Heart left ventricle (tissue), 16 donors: ENCODE data around the gene PKNOX2. TPM values are rescaled to one million over a fixed set of nuclear protein-coding genes. Genes with fewer than 3 reads are reported as not detected.

Experiments
- ATAC-seq, 4 donors: fragments of 200-7000 bp; cut with Tn5 transposase; one replicate each; pipeline ENCODE4 v1.9.1; 2020 to 2022; ENCODE audit warnings: moderate library complexity in 4 of 4, mild to moderate bottlenecking in 3 of 4, moderate number of reproducible peaks in 1 of 4
- DNase-seq, 5 donors: peaks; one replicate each; pipeline ENCODE4 v3.0.0-alpha.2; 2020
- H3K27ac ChIP-seq, 12 donors: fragments of 200-600 bp; sonication (generic) in 4 of 12; one replicate each; pipeline versions ENCODE4 v1.5.0 to v1.8.0; 2016 to 2022; ENCODE audit warnings: mild to moderate bottlenecking in 2 of 12
- H3K27me3 ChIP-seq, 9 donors: fragments of 200-600 bp; sonication (generic) in 2 of 9; one replicate each; pipeline versions ENCODE4 v1.5.1 to v1.8.0; 2016 to 2022; ENCODE audit warnings: mild to moderate bottlenecking in 3 of 9
- H3K36me3 ChIP-seq, 9 donors: fragments of 200-600 bp; sonication (generic) in 2 of 9; one replicate each; pipeline versions ENCODE4 v1.5.0 to v1.8.0; 2018 to 2022; ENCODE audit warnings: mild to moderate bottlenecking in 2 of 9
- H3K4me1 ChIP-seq, 12 donors: fragments of 200-600 bp; sonication (generic) in 4 of 12; one replicate each; pipeline versions ENCODE4 v1.5.0 to v1.8.0; 2016 to 2022; ENCODE audit warnings: mild to moderate bottlenecking in 3 of 12
- H3K4me3 ChIP-seq, 12 donors: fragments of 200-600 bp; sonication (generic) in 4 of 12; one replicate each; pipeline versions ENCODE4 v1.5.0 to v1.8.0; 2017 to 2022; ENCODE audit warnings: mild to moderate bottlenecking in 9 of 12, moderate library complexity in 4 of 12
- H3K9me3 ChIP-seq, 12 donors: fragments of 200-600 bp; sonication (generic) in 4 of 12; one replicate each; pipeline versions ENCODE4 v1.5.0 to v1.8.0; 2016 to 2022; ENCODE audit warnings: mild to moderate bottlenecking in 1 of 12
- POLR2A ChIP-seq, 2 donors: fragments of 450-650 bp; IDR thresholded peaks; one replicate each; pipeline ENCODE4 v1.6.1; 2017; ENCODE audit warnings: antibody characterized with exemption in 2 of 2, mild to moderate bottlenecking in 2 of 2, moderate library complexity in 2 of 2
- WGBS, 4 donors: extraction: QIAGEN DNeasy Blood & Tissue Kit in 2 of 4; methylation state at CpG; one replicate each; pipeline versions ENCODE4 v1.1.5 to v1.1.7; 2013 to 2018; 5-methylcytosine and 5-hydroxymethylcytosine counted together
- intact Hi-C, 10 donors: fragments of 100-400 bp; cut with DNase I; formaldehyde crosslinking; loops; one replicate each; pipeline versions ENCODE4 v1.11.1 to v1.14.2; 2022
- polyA plus RNA-seq, 2 donors: library from polyadenylated mRNA; stranded (reverse); fragments of 200-250 nt; gene quantifications; one replicate each; pipeline ENCODE4 v1.2.3, GENCODE V29; 2013
- total RNA-seq, 9 donors: library from RNA; depleted of rRNA in 2 of 9; stranded (reverse); fragments of >200 nt in 2 of 9; fragmentation: NEBNext Ultra II Directional in 3 of 9; extraction: Animal tissue kit (Norgen Biotek cat#: 25700) in 3 of 9; gene quantifications; one replicate each; pipeline versions ENCODE4 v1.1.0 to v1.2.4, GENCODE V29; 2016 to 2023
- TF ChIP-seq, protein P1 (sequence below), 12 donors: fragments of 200-600 bp; sonication (generic) in 4 of 12; IDR thresholded peaks; one replicate each; pipeline versions ENCODE4 v1.5.0 to v1.8.0; 2018 to 2022; ENCODE audit warnings: antibody characterized with exemption in 12 of 12, mild to moderate bottlenecking in 5 of 12
- donor health status: ischemic (EF 13 %, LVEDD 7.1; RV severe dilation, severe dysfunction).
- donor health status: healthy with polysubstance abuse.
- donor health status: DM: no; HTN: yes; CAD: no.
- donor health status: DM: no; HTN: no; CAD: no.
- donor health status: ischemic (EF 25% LVEDD 6.9; RV normal size, moderate dysfunction).
- donor health status: ischemic (EF 25% LVEDD 5.7; RV mildly dilated, moderate dysfunction).
- donor health status: healthy.
- donor health status: DM: yes; HTN: yes; CAD: no.
- donor health status: ischemic (EF 35%, LVEDD 5.7; RV mildly dilated, moderate dysfunction).
- donor health status: nonischemic (EF 11% LVEDD 7.7; RV severe dilation, severe dysfunction).
- donor health status: DM: yes; HTN: yes; CAD: no.
- donor health status: PGD.
- donor health status: ischemic (EF 29% LVEDD 5.4; RV normal size, mild dysfunction).
- donor health status: nonischemic (EF 23%, LVEDD 6.1; RV moderate dilation, normal function).

PKNOX2 gene
- total and polyA plus RNA-seq, 11 donors: 3.1 to 9.4 (median 4.5) TPM

DNA sequence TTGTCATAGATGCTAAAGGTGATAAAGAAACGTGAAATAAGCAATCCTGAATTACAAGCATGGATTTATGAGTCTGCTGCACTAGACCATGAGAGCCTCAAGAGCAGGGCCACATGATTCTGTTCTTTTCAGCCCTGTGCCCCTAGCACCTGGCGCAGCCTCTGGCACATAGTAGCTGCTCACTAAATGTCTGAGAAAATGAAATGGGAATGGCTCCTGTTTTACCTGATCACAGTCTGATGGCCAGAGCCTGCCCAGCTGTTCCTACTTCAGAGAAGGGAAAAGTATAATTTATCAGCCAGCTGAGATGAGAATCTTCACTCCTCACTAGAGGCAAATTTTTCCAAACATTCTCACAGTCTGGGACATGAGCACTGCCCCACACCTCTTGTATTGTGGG is 10.7 kb upstream of the PKNOX2 start:
- Histone ChIP-seq H3K27ac (no peak overlapping the region), H3K36me3 (no peaks in the 10 kb centered on the region), H3K4me1 (no peaks in the 10 kb centered on the region), H3K9me3 (no peaks in the 10 kb centered on the region), H3K4me3 (no peak overlapping the region), H3K27me3 (peaks cover 0 to 11% (median 0%) of the 10 kb centered on the region in 9 donors)
- no peak for DNase-seq
- TF ChIP-seq POLR2A (IDR thresholded peaks at IDR 0.05): no peak
- intact Hi-C loops: no loop called here
- 93 to 100% (median 95%) methylated on average over 2 of the region's 2 CpGs for WGBS, 4 donors
- ATAC-seq: no peak

DNA sequence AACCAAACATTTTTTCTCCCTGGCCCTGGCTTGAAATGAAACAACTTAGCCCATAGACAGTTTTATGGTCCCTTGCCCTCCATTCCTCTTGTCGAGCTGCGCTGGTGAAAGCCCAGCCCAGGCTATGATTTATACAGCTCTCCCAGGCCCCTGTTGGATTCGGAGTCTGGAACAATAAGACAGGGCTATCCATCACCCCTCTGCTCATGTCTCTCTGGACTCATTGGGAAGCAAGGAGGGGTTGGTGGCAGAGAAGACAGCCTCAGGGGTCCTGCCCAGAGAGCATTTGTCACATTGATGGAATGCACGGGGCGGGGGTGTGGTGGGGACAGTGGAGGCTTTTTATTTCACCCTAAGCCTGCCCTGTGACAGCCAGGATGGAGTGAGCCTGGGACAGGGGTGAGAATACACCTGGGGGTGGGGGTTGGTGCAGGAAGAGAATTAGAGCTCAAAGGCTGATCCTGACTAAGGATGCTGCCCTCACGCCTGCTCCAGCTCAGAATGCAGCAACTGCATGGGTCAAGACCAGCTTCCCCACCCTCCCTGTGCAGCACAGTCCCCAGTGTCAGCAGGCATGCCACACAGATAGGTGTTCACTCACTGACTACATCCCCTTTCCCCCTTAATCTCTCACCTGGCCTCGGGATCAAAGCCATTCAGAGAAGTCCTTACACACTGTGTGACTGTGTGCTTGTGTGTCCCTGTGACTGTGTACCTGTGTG is 10.0 kb upstream of the PKNOX2 start:
- intact Hi-C loops: no loop called here
- 47 to 72% (median 62%) methylated on average over 6 to 7 of the region's 7 CpGs for WGBS, 4 donors
- TF ChIP-seq, protein P1, sequence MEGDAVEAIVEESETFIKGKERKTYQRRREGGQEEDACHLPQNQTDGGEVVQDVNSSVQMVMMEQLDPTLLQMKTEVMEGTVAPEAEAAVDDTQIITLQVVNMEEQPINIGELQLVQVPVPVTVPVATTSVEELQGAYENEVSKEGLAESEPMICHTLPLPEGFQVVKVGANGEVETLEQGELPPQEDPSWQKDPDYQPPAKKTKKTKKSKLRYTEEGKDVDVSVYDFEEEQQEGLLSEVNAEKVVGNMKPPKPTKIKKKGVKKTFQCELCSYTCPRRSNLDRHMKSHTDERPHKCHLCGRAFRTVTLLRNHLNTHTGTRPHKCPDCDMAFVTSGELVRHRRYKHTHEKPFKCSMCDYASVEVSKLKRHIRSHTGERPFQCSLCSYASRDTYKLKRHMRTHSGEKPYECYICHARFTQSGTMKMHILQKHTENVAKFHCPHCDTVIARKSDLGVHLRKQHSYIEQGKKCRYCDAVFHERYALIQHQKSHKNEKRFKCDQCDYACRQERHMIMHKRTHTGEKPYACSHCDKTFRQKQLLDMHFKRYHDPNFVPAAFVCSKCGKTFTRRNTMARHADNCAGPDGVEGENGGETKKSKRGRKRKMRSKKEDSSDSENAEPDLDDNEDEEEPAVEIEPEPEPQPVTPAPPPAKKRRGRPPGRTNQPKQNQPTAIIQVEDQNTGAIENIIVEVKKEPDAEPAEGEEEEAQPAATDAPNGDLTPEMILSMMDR (IDR thresholded peaks at IDR 0.05): no peak
- no peak for TF ChIP-seq POLR2A (IDR thresholded peaks at IDR 0.05)

DNA sequence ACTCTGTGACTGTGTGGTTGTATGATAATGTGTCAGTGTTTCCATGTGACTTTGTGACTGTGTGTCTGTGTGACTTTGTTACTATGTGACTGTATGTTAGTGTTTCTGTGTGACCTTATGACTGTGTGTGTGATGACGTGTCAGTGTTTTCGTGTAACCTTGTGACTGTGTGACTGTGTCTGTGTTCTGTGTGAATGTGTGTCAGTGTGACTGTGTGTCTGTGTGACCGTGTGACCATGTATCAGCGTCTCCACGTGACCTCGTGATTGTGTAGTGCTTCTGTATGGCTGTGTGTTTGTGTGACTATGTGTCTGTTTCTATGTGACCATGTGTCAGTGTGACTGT is 9.5 kb upstream of the PKNOX2 start:
- Histone ChIP-seq H3K36me3 (no peaks in the 10 kb centered on the region), H3K27me3 (peaks cover 0 to 11% (median 0%) of the 10 kb centered on the region in 9 donors), H3K27ac (no peak overlapping the region), H3K4me3 (no peak overlapping the region), H3K4me1 (no peaks in the 10 kb centered on the region), H3K9me3 (no peaks in the 10 kb centered on the region)
- no peak for TF ChIP-seq POLR2A (IDR thresholded peaks at IDR 0.05)
- TF ChIP-seq, protein P1 (IDR thresholded peaks at IDR 0.05): no peak
- DNase-seq (no peak), ATAC-seq (no peak)
- intact Hi-C loops: no loop called here
- WGBS, 4 donors: 88 to 96% (median 92%) methylated on average over 6 of the region's 6 CpGs

More for the DNA sequence above, 10.0 kb upstream of the PKNOX2 start:
- H3K36me3 ChIP-seq: no peaks in the 10 kb centered on the region
- H3K27me3 ChIP-seq: peaks cover 0 to 11% (median 0%) of the 10 kb centered on the region in 9 donors
- H3K4me3 ChIP-seq: no peak overlapping the region
- DNase-seq (no peak), ATAC-seq (no peak)
- no peaks in the 10 kb centered on the region for H3K9me3 ChIP-seq
- H3K4me1 ChIP-seq: no peaks in the 10 kb centered on the region
- no peak overlapping the region for H3K27ac ChIP-seq

DNA sequence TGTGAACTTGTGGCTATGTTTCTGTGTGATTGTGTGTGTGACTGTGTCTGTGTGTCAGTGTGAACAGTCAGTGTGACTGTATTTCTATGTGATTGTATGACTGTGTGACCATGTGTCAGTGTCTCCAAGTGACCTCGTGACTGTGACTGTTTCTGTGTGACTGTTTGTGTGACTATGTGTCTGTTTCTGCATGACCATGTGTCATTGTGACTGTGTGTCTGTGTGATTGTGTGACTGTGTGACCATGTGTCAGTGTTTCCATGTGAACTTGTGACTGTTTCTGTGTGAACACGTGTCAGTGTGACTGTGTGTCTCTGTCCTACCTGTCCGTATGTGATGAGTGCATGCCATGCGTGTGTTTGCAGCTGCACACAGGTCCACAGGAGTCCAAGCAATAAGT is 8.8 kb upstream of the PKNOX2 start:
- ATAC-seq: no peak
- Histone ChIP-seq H3K27me3 (peaks cover 0 to 11% (median 0%) of the 10 kb centered on the region in 9 donors), H3K36me3 (no peaks in the 10 kb centered on the region), H3K4me1 (no peaks in the 10 kb centered on the region), H3K9me3 (no peaks in the 10 kb centered on the region), H3K4me3 (no peak overlapping the region), H3K27ac (no peak overlapping the region)
- intact Hi-C loops: no loop called here
- TF ChIP-seq POLR2A (IDR thresholded peaks at IDR 0.05): no peak
- TF ChIP-seq, protein P1 (IDR thresholded peaks at IDR 0.05): no peak
- no peak for DNase-seq
- WGBS, 4 donors: 86 to 92% (median 90%) methylated on average over 4 of the region's 4 CpGs
